ENCODE results near the gene VOPP1. TPM values are rescaled to one million over a fixed set of nuclear protein-coding genes. Genes with fewer than 3 reads are reported as not detected.

VOPP1 gene
- total RNA-seq, 3 donors from 2014 or later, result 28.2 to 42.6 (median 40.8) TPM

- no peak overlapping the region for H3K4me3 ChIP-seq
- no peaks in the 10 kb centered on the region for H3K27me3 ChIP-seq
- H3K36me3 ChIP-seq, result no peaks in the 10 kb centered on the region
- H3K9me3 ChIP-seq, result no peaks in the 10 kb centered on the region
- no peaks in the 10 kb centered on the region for H3K4me1 ChIP-seq
- H3K27ac ChIP-seq, result no peak overlapping the region
- intact Hi-C loops (cut with DNase I; ENCODE audit: low total_unique reads), result no loop called here
- DNase-seq (ENCODE audit: low spot score in 2 of 2), result no peak
- TF ChIP-seq POLR2AphosphoS5 (IDR thresholded peaks at IDR 0.05), result no peak
- TF ChIP-seq CTCF (IDR thresholded peaks at IDR 0.05), result peak in 2 of 3 donors; percentile 28 to 31
Measured at GRCh38 chr7:55432939-55433784, 139.1 kb downstream of the VOPP1 start.

GRCh38 chr7:55432506-55432905 lies 139.8 kb downstream of the VOPP1 start:
- no peaks in the 10 kb centered on the region for H3K27me3 ChIP-seq
- no peaks in the 10 kb centered on the region for H3K36me3 ChIP-seq
- TF ChIP-seq CTCF (IDR thresholded peaks at IDR 0.05) (no peak), POLR2A (IDR thresholded peaks at IDR 0.05) (no peak), POLR2AphosphoS5 (IDR thresholded peaks at IDR 0.05) (no peak)
- DNase-seq (ENCODE audit: low spot score in 2 of 2), result no peak
- intact Hi-C loops (cut with DNase I; ENCODE audit: low total_unique reads), result no loop called here
- H3K4me3 ChIP-seq, result no peak overlapping the region
- H3K9me3 ChIP-seq, result no peaks in the 10 kb centered on the region
- no peaks in the 10 kb centered on the region for H3K4me1 ChIP-seq
- H3K27ac ChIP-seq, result no peak overlapping the region

- no peaks in the 10 kb centered on the region for H3K4me1 ChIP-seq
- no peak for TF ChIP-seq POLR2A (IDR thresholded peaks at IDR 0.05)
- TF ChIP-seq CTCF (IDR thresholded peaks at IDR 0.05), result no peak
- TF ChIP-seq POLR2AphosphoS5 (IDR thresholded peaks at IDR 0.05), result no peak
- no peak overlapping the region for H3K27ac ChIP-seq
- no peaks in the 10 kb centered on the region for H3K27me3 ChIP-seq
- H3K36me3 ChIP-seq, result no peaks in the 10 kb centered on the region
- H3K4me3 ChIP-seq, result no peak overlapping the region
- intact Hi-C loops (cut with DNase I; ENCODE audit: low total_unique reads), result no loop called here
- no peak for DNase-seq (ENCODE audit: low spot score in 2 of 2)
- H3K9me3 ChIP-seq, result no peaks in the 10 kb centered on the region
Measured at GRCh38 chr7:55431898-55432297, 140.4 kb downstream of the VOPP1 start.

- TF ChIP-seq POLR2A (IDR thresholded peaks at IDR 0.05) (no peak), CTCF (IDR thresholded peaks at IDR 0.05) (no peak), POLR2AphosphoS5 (IDR thresholded peaks at IDR 0.05) (no peak)
- Histone ChIP-seq H3K4me1 (no peaks in the 10 kb centered on the region), H3K27ac (no peak overlapping the region), H3K9me3 (no peaks in the 10 kb centered on the region), H3K4me3 (no peak overlapping the region), H3K27me3 (no peaks in the 10 kb centered on the region), H3K36me3 (no peaks in the 10 kb centered on the region)
- no peak for DNase-seq (ENCODE audit: low spot score in 2 of 2)
- intact Hi-C loops (cut with DNase I; ENCODE audit: low total_unique reads), result no loop called here
Measured at GRCh38 chr7:55429835-55430499, 142.3 kb downstream of the VOPP1 start.

- Histone ChIP-seq H3K27me3 (no peaks in the 10 kb centered on the region), H3K36me3 (no peaks in the 10 kb centered on the region), H3K4me3 (no peak overlapping the region), H3K27ac (no peak overlapping the region), H3K4me1 (no peaks in the 10 kb centered on the region), H3K9me3 (no peaks in the 10 kb centered on the region)
- intact Hi-C loops (cut with DNase I; ENCODE audit: low total_unique reads), result no loop called here
- DNase-seq (ENCODE audit: low spot score in 2 of 2), result no peak
- TF ChIP-seq POLR2AphosphoS5 (IDR thresholded peaks at IDR 0.05) (no peak), CTCF (IDR thresholded peaks at IDR 0.05) (no peak), POLR2A (IDR thresholded peaks at IDR 0.05) (no peak)
Measured at GRCh38 chr7:55427800-55428199, 144.5 kb downstream of the VOPP1 start.
